Heart right ventricle (tissue), 16 donors: ENCODE data around the gene ANO2. TPM values are rescaled to one million over a fixed set of nuclear protein-coding genes. Genes with fewer than 3 reads are reported as not detected.

Experiments used
- ATAC-seq, 8 donors: fragments of 200-7000 bp; cut with Tn5 transposase; one replicate each; pipeline ENCODE4 v1.9.1; 2020; ENCODE audit warnings: mild to moderate bottlenecking in 8 of 8, moderate library complexity in 8 of 8, moderate number of reproducible peaks in 1 of 8
- DNase-seq, 2 donors: peaks; one replicate each; pipeline ENCODE4 v3.0.0-alpha.2; 2020
- H3K27ac ChIP-seq, 10 donors: fragments of 200-600 bp; sonication (generic) in 2 of 10; one replicate each; pipeline versions ENCODE4 v1.5.0 to v1.8.0; 2020 to 2022; ENCODE audit warnings: mild to moderate bottlenecking in 3 of 10
- H3K27me3 ChIP-seq, 7 donors: fragments of 200-600 bp; one replicate each; pipeline ENCODE4 v1.8.0; 2021 to 2022; ENCODE audit warnings: mild to moderate bottlenecking in 2 of 7
- H3K36me3 ChIP-seq, 9 donors: fragments of 200-600 bp; sonication (generic) in 1 of 9; one replicate each; pipeline versions ENCODE4 v1.5.0 to v1.8.0; 2020 to 2022; ENCODE audit warnings: mild to moderate bottlenecking in 2 of 9
- H3K4me1 ChIP-seq, 9 donors: fragments of 200-600 bp; sonication (generic) in 1 of 9; one replicate each; pipeline versions ENCODE4 v1.5.0 to v1.8.0; 2020 to 2022; ENCODE audit warnings: mild to moderate bottlenecking in 4 of 9
- H3K4me3 ChIP-seq, 10 donors: fragments of 200-600 bp; sonication (generic) in 2 of 10; one replicate each; pipeline versions ENCODE4 v1.5.0 to v1.8.0; 2020 to 2022; ENCODE audit warnings: mild to moderate bottlenecking in 7 of 10, moderate library complexity in 2 of 10
- H3K9me3 ChIP-seq, 11 donors: fragments of 200-600 bp in 10 of 11; sonication (generic) in 2 of 11; one replicate each; pipeline versions ENCODE4 v1.5.0 to v1.8.0; 2013 to 2022; ENCODE audit warnings: mild to moderate bottlenecking in 2 of 11, control low read depth in 1 of 11, moderate library complexity in 1 of 11
- WGBS, 2 donors: extraction: QIAGEN DNeasy Blood & Tissue Kit; methylation state at CpG; one replicate each; pipeline ENCODE4 v1.1.7; 2013; ENCODE audit warnings: inconsistent platforms in 1 of 2; 5-methylcytosine and 5-hydroxymethylcytosine counted together
- intact Hi-C, 10 donors: fragments of 100-400 bp; cut with DNase I; formaldehyde crosslinking; loops; one replicate each; pipeline versions ENCODE4 v1.11.1 to v1.14.2; 2022
- polyA plus RNA-seq, 2 donors: library from polyadenylated mRNA; stranded (reverse); fragments of 200-250 nt; gene quantifications; one replicate each; pipeline ENCODE4 v1.2.3, GENCODE V29; 2013
- total RNA-seq, 10 donors: library from RNA; stranded (reverse); fragmentation: NEBNext Ultra II Directional in 3 of 10; extraction: Animal tissue kit (Norgen Biotek cat#: 25700) in 3 of 10; gene quantifications; one replicate each; pipeline versions ENCODE4 v1.2.1 to v1.2.4, GENCODE V29; 2021 to 2023
- TF ChIP-seq, protein P1 (sequence below), 9 donors: fragments of 200-600 bp; sonication (generic) in 2 of 9; IDR thresholded peaks; one replicate each; pipeline versions ENCODE4 v1.5.0 to v1.8.0; 2021 to 2022; ENCODE audit warnings: antibody characterized with exemption in 9 of 9, mild to moderate bottlenecking in 5 of 9, moderate library complexity in 1 of 9
- donor health status: Arrhythmogenic right ventricular cardiomyopathy.
- donor health status: ischemic (EF 13 %, LVEDD 7.1; RV severe dilation, severe dysfunction).
- donor health status: healthy with polysubstance abuse.
- donor health status: DM: no; HTN: yes; CAD: no.
- donor health status: DM: no; HTN: no; CAD: no.
- donor health status: ischemic (EF 25% LVEDD 6.9; RV normal size, moderate dysfunction).
- donor health status: ischemic (EF 25% LVEDD 5.7; RV mildly dilated, moderate dysfunction).
- donor health status: healthy.
- donor health status: DM: yes; HTN: yes; CAD: no.
- donor health status: Ischemic cardiomyopathy.
- donor health status: ischemic (EF 35%, LVEDD 5.7; RV mildly dilated, moderate dysfunction).
- donor health status: nonischemic (EF 11% LVEDD 7.7; RV severe dilation, severe dysfunction).
- donor health status: DM: yes; HTN: yes; CAD: no.
- donor health status: PGD.
- donor health status: ischemic (EF 29% LVEDD 5.4; RV normal size, mild dysfunction).
- donor health status: nonischemic (EF 23%, LVEDD 6.1; RV moderate dilation, normal function).

Gene ANO2
- total and polyA plus RNA-seq, 12 donors = 4.0 to 15.2 (median 12.0) TPM

GRCh38 chr12:5941907-5942306 is 3.2 kb downstream of the ANO2 start:
- WGBS, 2 donors = 63 to 68% methylated on average over 3 of the region's 3 CpGs
- intact Hi-C loops = no loop called here
- Histone ChIP-seq H3K4me1 (peaks cover 0 to 18% (median 8%) of the 10 kb centered on the region in 9 donors), H3K27me3 (peaks cover 0 to 47% (median 39%) of the 10 kb centered on the region in 7 donors), H3K4me3 (no peak overlapping the region), H3K27ac (no peak overlapping the region), H3K9me3 (peaks cover 0 to 2% (median 0%) of the 10 kb centered on the region in 11 donors), H3K36me3 (peaks cover 0 to 81% (median 7%) of the 10 kb centered on the region in 9 donors)
- DNase-seq (no peak), ATAC-seq (peak in 1 of 8 donors; percentile 56)
- TF ChIP-seq, protein P1, sequence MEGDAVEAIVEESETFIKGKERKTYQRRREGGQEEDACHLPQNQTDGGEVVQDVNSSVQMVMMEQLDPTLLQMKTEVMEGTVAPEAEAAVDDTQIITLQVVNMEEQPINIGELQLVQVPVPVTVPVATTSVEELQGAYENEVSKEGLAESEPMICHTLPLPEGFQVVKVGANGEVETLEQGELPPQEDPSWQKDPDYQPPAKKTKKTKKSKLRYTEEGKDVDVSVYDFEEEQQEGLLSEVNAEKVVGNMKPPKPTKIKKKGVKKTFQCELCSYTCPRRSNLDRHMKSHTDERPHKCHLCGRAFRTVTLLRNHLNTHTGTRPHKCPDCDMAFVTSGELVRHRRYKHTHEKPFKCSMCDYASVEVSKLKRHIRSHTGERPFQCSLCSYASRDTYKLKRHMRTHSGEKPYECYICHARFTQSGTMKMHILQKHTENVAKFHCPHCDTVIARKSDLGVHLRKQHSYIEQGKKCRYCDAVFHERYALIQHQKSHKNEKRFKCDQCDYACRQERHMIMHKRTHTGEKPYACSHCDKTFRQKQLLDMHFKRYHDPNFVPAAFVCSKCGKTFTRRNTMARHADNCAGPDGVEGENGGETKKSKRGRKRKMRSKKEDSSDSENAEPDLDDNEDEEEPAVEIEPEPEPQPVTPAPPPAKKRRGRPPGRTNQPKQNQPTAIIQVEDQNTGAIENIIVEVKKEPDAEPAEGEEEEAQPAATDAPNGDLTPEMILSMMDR (IDR thresholded peaks at IDR 0.05) = no peak

- ATAC-seq (peak in 2 of 8 donors; percentile 14 to 32), DNase-seq (no peak)
- H3K36me3 ChIP-seq = peaks cover 0 to 25% (median 0%) of the 10 kb centered on the region in 9 donors
- TF ChIP-seq, protein P1 (IDR thresholded peaks at IDR 0.05) = no peak
- H3K27me3 ChIP-seq = peaks cover 0 to 11% (median 0%) of the 10 kb centered on the region in 7 donors
- H3K9me3 ChIP-seq = no peaks in the 10 kb centered on the region
- H3K27ac ChIP-seq = no peak overlapping the region
- 68 to 76% methylated on average over 4 of the region's 4 CpGs for WGBS, 2 donors
- no peak overlapping the region for H3K4me3 ChIP-seq
- H3K4me1 ChIP-seq = no peaks in the 10 kb centered on the region
- intact Hi-C loops = no loop called here
These were observed 17.1 kb downstream of the ANO2 start for GRCh38 chr12:5927732-5928516.

GRCh38 chr12:5925646-5926045 is 19.4 kb downstream of the ANO2 start:
- H3K4me1 ChIP-seq = no peaks in the 10 kb centered on the region
- no peak overlapping the region for H3K4me3 ChIP-seq
- ATAC-seq = peak in 2 of 8 donors; percentile 19 to 21
- intact Hi-C loops = no loop called here
- H3K27me3 ChIP-seq = peaks cover 0 to 11% (median 0%) of the 10 kb centered on the region in 7 donors
- no peak for DNase-seq
- H3K9me3 ChIP-seq = no peaks in the 10 kb centered on the region
- peaks cover 0 to 45% (median 0%) of the 10 kb centered on the region in 9 donors for H3K36me3 ChIP-seq
- TF ChIP-seq, protein P1 (IDR thresholded peaks at IDR 0.05) = no peak
- WGBS, 2 donors = 64 to 81% methylated on average over 9 of the region's 9 CpGs
- no peak overlapping the region for H3K27ac ChIP-seq

DNA sequence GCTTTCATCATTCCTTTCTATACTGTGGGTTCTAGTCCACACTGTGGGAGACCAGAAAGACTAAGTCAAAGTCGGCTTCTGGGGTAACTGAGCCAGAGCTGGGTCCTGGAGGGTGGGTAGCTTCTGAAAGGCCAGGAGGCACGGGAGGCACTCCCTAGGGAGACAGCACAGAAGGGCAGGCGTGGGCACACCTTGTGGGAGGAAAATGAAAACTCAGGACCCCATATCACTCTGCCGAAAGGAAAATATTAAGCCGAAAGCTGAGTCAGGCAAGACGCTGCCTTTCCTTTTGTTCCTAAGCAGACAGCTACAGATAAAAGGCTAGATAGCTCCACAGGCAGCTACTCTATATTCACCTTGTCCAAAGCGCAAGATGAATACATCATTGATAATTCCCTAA is 20.7 kb downstream of the ANO2 start:
- WGBS, 2 donors = 70 to 72% methylated on average over 7 of the region's 7 CpGs
- Histone ChIP-seq H3K4me1 (no peaks in the 10 kb centered on the region), H3K27ac (no peak overlapping the region), H3K27me3 (peaks cover 0 to 11% (median 0%) of the 10 kb centered on the region in 7 donors), H3K9me3 (no peaks in the 10 kb centered on the region), H3K36me3 (peaks cover 0 to 56% (median 0%) of the 10 kb centered on the region in 9 donors), H3K4me3 (no peak overlapping the region)
- ATAC-seq (no peak), DNase-seq (no peak)
- intact Hi-C loops = no loop called here
- TF ChIP-seq, protein P1 (IDR thresholded peaks at IDR 0.05) = no peak
